Keratinocyte (primary cell): ENCODE data around the gene STUB1.

Experiments
- CTCF ChIP-seq, 3 experiments: IDR thresholded peaks in 1 of 3; conservative IDR thresholded peaks in 1 of 3; optimal IDR thresholded peaks in 1 of 3; 2 replicates in 2 of 3; 3 replicates in 1 of 3; pipeline versions ENCODE3 to v1.5.1; 2011; ENCODE audit warnings: low read length in 3 of 3, mild to moderate bottlenecking in 3 of 3, moderate library complexity in 2 of 3, control low read depth in 1 of 3, inconsistent platforms in 1 of 3; ENCODE audit not compliant: insufficient read depth in 2 of 3; ENCODE audit errors: extremely low read depth in 1 of 3
- EZH2 ChIP-seq: IDR thresholded peaks from one replicate; pipeline ENCODE4 v1.6.1; 2012; ENCODE audit warnings: inconsistent platforms, mild to moderate bottlenecking, low read length, moderate library complexity

DNA sequence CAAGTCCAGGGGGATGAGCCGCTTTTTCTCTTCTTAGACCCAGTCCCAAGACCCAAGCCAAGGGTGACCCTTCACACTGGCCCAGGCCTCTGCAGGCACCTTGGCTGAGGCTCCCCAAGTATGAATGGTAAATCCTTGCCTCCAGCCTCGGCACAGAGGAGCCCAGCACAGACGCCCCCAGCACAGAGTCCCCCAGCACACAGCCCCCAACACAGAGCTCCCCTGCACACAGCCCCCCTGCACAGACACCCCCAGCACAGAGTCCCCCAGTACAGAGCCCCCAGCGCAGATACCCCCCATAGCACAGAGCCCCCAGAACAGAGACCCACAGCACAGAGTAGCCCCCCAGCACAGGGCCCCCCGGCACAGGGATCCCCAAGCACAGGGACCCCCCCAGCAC, 39.6 kb upstream of the STUB1 start:
- TF ChIP-seq CTCF (optimal IDR thresholded peaks at IDR 0.05 in 1 of 3, IDR thresholded peaks at IDR 0.05 in 1 of 3, conservative IDR thresholded peaks at IDR 0.05 in 1 of 3; ENCODE audit: extremely low read depth in 1 of 3, insufficient read depth in 2 of 3, low read length in 3 of 3) (no peak), EZH2 (no peak)
